PFSK-1 (cell line): Measurements from ENCODE around the gene TTYH3.

Experiments used
- FOXP2 ChIP-seq: optimal IDR thresholded peaks from 2 replicates; pipeline ENCODE3; 2011; ENCODE audit warnings: borderline replicate concordance, control low read depth, inconsistent platforms; ENCODE audit not compliant: insufficient read depth; ENCODE audit errors: extremely low read length, extremely low read depth
- POLR2AphosphoS5 ChIP-seq: IDR thresholded peaks from 2 replicates; pipeline ENCODE4 v1.6.1; 2012; ENCODE audit warnings: low read depth, mild to moderate bottlenecking, control low read depth, low read length, moderate library complexity
- SIN3A ChIP-seq: IDR thresholded peaks from 2 replicates; pipeline ENCODE4 v1.6.1; 2012; ENCODE audit warnings: mild to moderate bottlenecking, low read length, moderate library complexity, borderline replicate concordance; ENCODE audit not compliant: insufficient read depth
- TAF1 ChIP-seq: IDR thresholded peaks from 2 replicates; pipeline ENCODE4 v1.6.1; 2012; ENCODE audit warnings: low read length, control low read depth, borderline replicate concordance; ENCODE audit not compliant: insufficient read depth
- TF ChIP-seq, protein P1 (sequence below), 2 experiments: IDR thresholded peaks; 2 replicates each; pipeline versions ENCODE4 v1.6.1 to v1.8.0; 2011 to 2012; ENCODE audit warnings: low read depth in 2 of 2, low read length in 2 of 2, control low read depth in 1 of 2, inconsistent platforms in 1 of 2, mild to moderate bottlenecking in 1 of 2, moderate library complexity in 1 of 2; ENCODE audit not compliant: insufficient read depth in 1 of 2

TTYH3 gene

DNA sequence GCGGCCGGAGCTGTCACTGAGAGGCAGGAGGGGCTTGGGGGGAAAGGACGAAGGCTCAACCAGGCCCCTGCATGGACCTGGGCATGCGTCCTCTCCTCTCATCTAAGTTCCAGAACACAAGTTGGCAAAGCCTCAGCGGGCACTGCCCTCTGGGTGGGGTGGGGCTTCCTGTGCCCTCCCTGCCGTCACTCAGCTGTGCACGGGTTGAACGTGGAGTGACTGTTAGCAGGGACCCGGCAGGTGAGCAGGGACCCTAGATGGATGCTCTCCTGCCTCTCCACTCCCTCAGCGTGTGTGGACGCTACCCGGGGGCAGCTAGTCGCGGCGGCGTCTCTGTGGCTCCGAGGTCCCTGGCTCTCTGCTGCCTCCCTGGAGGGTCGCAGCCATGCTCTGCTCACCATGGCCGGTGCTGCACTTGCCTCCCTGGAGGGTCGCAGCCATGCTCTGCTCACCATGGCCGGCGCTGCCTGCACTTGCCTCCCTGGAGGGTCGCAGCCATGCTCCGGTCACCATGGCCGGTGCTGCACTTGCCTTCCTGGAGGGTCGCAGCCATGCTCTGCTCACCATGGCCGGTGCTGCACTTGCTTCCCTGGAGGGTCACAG lies 36.4 kb upstream of the TTYH3 start:
- TF ChIP-seq TAF1, result no peak
- TF ChIP-seq POLR2AphosphoS5, result no peak
- no peak for TF ChIP-seq SIN3A
- TF ChIP-seq FOXP2, result no peak
- TF ChIP-seq, protein P1, sequence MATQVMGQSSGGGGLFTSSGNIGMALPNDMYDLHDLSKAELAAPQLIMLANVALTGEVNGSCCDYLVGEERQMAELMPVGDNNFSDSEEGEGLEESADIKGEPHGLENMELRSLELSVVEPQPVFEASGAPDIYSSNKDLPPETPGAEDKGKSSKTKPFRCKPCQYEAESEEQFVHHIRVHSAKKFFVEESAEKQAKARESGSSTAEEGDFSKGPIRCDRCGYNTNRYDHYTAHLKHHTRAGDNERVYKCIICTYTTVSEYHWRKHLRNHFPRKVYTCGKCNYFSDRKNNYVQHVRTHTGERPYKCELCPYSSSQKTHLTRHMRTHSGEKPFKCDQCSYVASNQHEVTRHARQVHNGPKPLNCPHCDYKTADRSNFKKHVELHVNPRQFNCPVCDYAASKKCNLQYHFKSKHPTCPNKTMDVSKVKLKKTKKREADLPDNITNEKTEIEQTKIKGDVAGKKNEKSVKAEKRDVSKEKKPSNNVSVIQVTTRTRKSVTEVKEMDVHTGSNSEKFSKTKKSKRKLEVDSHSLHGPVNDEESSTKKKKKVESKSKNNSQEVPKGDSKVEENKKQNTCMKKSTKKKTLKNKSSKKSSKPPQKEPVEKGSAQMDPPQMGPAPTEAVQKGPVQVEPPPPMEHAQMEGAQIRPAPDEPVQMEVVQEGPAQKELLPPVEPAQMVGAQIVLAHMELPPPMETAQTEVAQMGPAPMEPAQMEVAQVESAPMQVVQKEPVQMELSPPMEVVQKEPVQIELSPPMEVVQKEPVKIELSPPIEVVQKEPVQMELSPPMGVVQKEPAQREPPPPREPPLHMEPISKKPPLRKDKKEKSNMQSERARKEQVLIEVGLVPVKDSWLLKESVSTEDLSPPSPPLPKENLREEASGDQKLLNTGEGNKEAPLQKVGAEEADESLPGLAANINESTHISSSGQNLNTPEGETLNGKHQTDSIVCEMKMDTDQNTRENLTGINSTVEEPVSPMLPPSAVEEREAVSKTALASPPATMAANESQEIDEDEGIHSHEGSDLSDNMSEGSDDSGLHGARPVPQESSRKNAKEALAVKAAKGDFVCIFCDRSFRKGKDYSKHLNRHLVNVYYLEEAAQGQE (IDR thresholded peaks at IDR 0.05; ENCODE audit: insufficient read depth in 1 of 2, low read depth in 2 of 2, low read length in 2 of 2), result no peak

DNA sequence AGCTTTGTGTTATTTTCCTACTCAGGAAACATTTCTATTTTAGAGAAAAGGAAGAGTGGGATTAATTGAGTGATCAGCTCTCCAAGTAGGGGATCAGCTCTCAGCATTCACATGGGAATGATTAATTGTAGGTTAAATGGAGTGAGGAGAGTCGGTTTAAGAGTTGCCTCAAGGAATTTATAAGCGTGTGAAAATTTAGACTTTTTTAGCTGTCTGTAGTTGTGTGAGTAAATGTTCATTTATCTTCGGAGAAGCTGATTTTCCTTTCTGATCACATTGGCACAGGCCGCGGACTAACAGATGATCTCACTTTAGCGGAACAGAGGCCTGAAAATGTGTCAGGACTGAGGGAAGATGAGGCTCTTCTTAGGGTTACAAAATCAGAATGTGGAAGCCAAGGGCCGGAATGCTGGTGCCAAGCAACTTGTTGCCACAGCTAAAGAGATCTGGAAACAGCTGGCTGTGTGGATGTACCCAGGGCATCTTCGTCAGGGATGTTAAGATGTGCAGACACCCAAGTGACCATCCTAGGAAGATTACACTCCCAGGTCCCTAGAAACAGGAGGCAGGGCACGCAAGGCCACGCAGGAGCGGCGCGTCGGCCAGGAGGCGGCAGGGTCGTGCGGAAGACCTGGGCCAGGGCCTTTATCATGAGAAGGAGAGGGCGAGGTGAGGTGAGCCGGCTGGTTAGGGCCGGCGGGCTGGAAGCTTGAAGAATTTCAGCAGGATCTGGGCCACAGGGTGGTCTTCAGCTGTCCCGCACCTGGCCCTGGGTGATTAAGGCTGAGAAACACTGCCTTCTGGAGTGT lies 35.1 kb upstream of the TTYH3 start:
- TF ChIP-seq TAF1, result no peak
- TF ChIP-seq, protein P1 (IDR thresholded peaks at IDR 0.05; ENCODE audit: insufficient read depth in 1 of 2, low read depth in 2 of 2, low read length in 2 of 2), result no peak
- no peak for TF ChIP-seq FOXP2

DNA sequence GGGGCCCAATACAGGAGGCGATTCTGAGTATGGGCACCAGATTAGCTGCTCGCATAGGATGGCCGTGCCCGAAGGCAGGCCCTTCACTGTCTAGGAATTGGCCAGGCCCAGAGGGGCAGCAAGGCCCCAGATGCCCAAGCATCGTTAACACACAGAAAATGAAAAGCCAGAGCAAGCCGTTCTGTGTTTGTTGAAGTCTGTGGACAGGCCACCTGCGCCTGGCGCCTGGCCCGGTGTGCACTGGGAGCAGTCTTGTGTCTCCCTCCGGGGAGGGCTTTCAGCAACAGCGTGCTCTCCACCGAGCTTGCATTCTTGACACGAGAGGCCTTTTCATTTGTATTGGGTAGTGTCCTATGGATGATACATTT lies 34.5 kb upstream of the TTYH3 start:
- TF ChIP-seq TAF1, result no peak
- TF ChIP-seq, protein P1 (IDR thresholded peaks at IDR 0.05; ENCODE audit: insufficient read depth in 1 of 2, low read depth in 2 of 2, low read length in 2 of 2), result no peak
- TF ChIP-seq POLR2AphosphoS5, result no peak
- TF ChIP-seq FOXP2, result no peak
- TF ChIP-seq SIN3A, result no peak

GRCh38 chr7:2598154-2598823 lies 33.5 kb upstream of the TTYH3 start:
- TF ChIP-seq POLR2AphosphoS5 (no peak), SIN3A (no peak), FOXP2 (no peak), TAF1 (no peak)
- TF ChIP-seq, protein P1 (IDR thresholded peaks at IDR 0.05; ENCODE audit: insufficient read depth in 1 of 2, low read depth in 2 of 2, low read length in 2 of 2), result no peak
